CD8-positive, alpha-beta memory T cell (primary cell): ENCODE measurements around the gene RNGTT. TPM values are rescaled to one million over a fixed set of nuclear protein-coding genes. Genes with fewer than 3 reads are reported as not detected.

Source experiments
- CTCF ChIA-PET: fragments of 350-600 bp; sonication (Branson Sonifier 250); formaldehyde crosslinking; loops from one replicate; lab custom pipeline; 2021; ENCODE audit warnings: antibody characterized with exemption; lab: Charles Lee
- POLR2A ChIA-PET: fragments of 350-600 bp; sonication (Branson Sonifier 250); formaldehyde crosslinking; loops from one replicate; lab custom pipeline; 2021; ENCODE audit warnings: antibody characterized with exemption; lab: Charles Lee
- DNase-seq, 5 donors: peaks; one replicate each; pipeline versions ENCODE4 v3.0.0 to v3.0.0-alpha.2; 2020 to 2022; ENCODE audit warnings: mixed read lengths in 1 of 5
- H3K27ac ChIP-seq: one replicate; pipeline ENCODE4 v1.7.0; 2013; ENCODE audit warnings: low read depth, mild to moderate bottlenecking, low read length, moderate library complexity
- H3K27me3 ChIP-seq: 2 replicates; pipeline ENCODE4 v1.7.0; 2013; ENCODE audit warnings: low read length, mild to moderate bottlenecking; ENCODE audit not compliant: insufficient read depth, poor library complexity, severe bottlenecking
- H3K36me3 ChIP-seq: 2 replicates; pipeline ENCODE4 v1.7.0; 2013; ENCODE audit warnings: mild to moderate bottlenecking, low read length, moderate library complexity; ENCODE audit not compliant: insufficient read depth
- H3K4me1 ChIP-seq: 2 replicates; pipeline ENCODE4 v1.7.0; 2013; ENCODE audit warnings: mild to moderate bottlenecking, low read length, moderate library complexity; ENCODE audit not compliant: insufficient read depth
- H3K4me3 ChIP-seq: 2 replicates; pipeline ENCODE4 v1.7.0; 2013; ENCODE audit warnings: mild to moderate bottlenecking, low read length
- H3K9me3 ChIP-seq: 2 replicates; pipeline ENCODE4 v1.7.0; 2013; ENCODE audit warnings: mild to moderate bottlenecking, low read length
- H3K27ac Mint-ChIP-seq, 8 donors: one replicate each; pipeline ENCODE4 v1.8.0; 2020 to 2021; ENCODE audit warnings: mixed read lengths in 8 of 8, mild to moderate bottlenecking in 6 of 8, inconsistent platforms in 3 of 8, moderate library complexity in 3 of 8
- H3K27me3 Mint-ChIP-seq, 2 donors: one replicate each; pipeline ENCODE4 v1.8.0; 2020 to 2021; ENCODE audit warnings: mixed read lengths in 2 of 2, mild to moderate bottlenecking in 1 of 2, moderate library complexity in 1 of 2
- H3K36me3 Mint-ChIP-seq, 3 donors: one replicate each; pipeline ENCODE4 v1.8.0; 2020 to 2021; ENCODE audit warnings: mixed read lengths in 3 of 3, inconsistent platforms in 1 of 3, mild to moderate bottlenecking in 1 of 3
- H3K4me1 Mint-ChIP-seq, 3 donors: one replicate each; pipeline ENCODE4 v1.8.0; 2020 to 2021; ENCODE audit warnings: mixed read lengths in 3 of 3, inconsistent platforms in 1 of 3, mild to moderate bottlenecking in 1 of 3
- H3K4me3 Mint-ChIP-seq, 7 donors: one replicate each; pipeline ENCODE4 v1.8.0; 2020 to 2021; ENCODE audit warnings: mixed read lengths in 7 of 7, mild to moderate bottlenecking in 6 of 7, moderate library complexity in 4 of 7, inconsistent platforms in 2 of 7
- H3K9me3 Mint-ChIP-seq, 5 donors: one replicate each; pipeline ENCODE4 v1.8.0; 2020 to 2022; ENCODE audit warnings: mixed read lengths in 5 of 5, mild to moderate bottlenecking in 3 of 5, moderate library complexity in 2 of 5, inconsistent platforms in 1 of 5
- polyA plus RNA-seq: library from polyadenylated mRNA; unstranded; fragments of 300-500 nt; fragmentation: Illumina TruSeq; gene quantifications from one replicate; pipeline ENCODE4 v1.2.3, GENCODE V29; 2021
- total RNA-seq, 2 experiments: library from RNA; stranded (reverse); gene quantifications; one replicate each; pipeline ENCODE4 v1.2.3, GENCODE V29; 2021

The RNGTT gene
- total and polyA plus RNA-seq, 3 experiments from 2014 or later, result 16.0 to 22.3 (median 20.7) TPM

DNA sequence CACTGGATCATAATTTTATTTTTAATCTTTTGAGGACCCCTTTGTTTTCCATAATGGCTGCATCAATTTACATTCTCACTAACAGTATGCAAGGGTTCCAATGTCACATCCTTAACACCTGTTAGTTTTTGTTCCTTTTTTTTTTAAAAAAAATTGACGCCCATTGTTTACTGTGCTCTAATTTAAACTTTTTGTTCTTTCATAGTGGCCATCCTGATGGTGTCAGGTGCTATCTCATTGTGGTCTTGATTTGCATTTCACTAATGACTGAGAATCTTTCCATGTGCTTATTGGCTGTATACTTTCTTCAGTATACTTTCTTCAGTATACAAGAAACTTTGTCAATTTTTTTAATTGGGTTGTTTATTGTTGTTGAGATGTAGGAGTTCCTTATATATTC is 347.0 kb downstream of the RNGTT start:
- no peak overlapping the region for H3K27ac ChIP-seq
- H3K27ac Mint-ChIP-seq, result no peak overlapping the region
- H3K4me1 Mint-ChIP-seq, result no peaks in the 10 kb centered on the region
- no peak overlapping the region for H3K4me3 ChIP-seq
- H3K36me3 ChIP-seq, result peaks cover 9% of the 10 kb centered on the region
- peaks cover 22 to 36% (median 34%) of the 10 kb centered on the region in 3 donors for H3K36me3 Mint-ChIP-seq
- no peak for DNase-seq
- H3K9me3 Mint-ChIP-seq, result peaks cover 0 to 2% (median 0%) of the 10 kb centered on the region in 5 donors
- no peaks in the 10 kb centered on the region for H3K4me1 ChIP-seq
- ChIA-PET POLR2A (no interaction called here), CTCF (no interaction called here)
- peaks cover 0 to 1% of the 10 kb centered on the region in 2 donors for H3K27me3 Mint-ChIP-seq
- H3K9me3 ChIP-seq, result no peaks in the 10 kb centered on the region
- H3K4me3 Mint-ChIP-seq, result no peak overlapping the region
- no peaks in the 10 kb centered on the region for H3K27me3 ChIP-seq

DNA sequence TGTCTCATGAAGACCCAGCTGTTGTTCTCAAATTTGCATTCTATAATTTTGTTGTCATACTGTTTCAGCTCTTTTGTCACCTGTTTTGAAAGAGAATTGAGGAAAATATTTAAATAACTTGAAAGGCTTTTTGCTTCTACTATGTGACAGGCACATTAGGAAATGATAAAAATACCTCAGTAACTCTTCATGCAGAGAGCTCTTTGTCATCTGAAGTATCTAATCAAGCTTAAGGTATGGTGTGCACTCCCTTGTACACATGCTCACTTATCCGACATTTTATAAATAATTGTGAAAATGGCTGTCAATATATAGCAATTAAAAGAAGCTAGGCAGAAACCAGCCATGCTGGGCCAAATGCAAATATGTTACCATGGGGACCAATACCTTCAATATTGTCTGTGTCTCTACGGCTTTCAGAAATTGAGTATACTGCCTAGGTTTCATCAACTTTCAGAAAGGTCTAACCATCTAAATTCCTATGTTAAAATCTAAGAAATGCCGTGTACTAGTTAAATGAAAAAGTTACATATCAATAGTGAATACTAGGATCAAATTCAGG is 349.0 kb downstream of the RNGTT start:
- H3K4me1 ChIP-seq, result no peaks in the 10 kb centered on the region
- Mint-ChIP-seq H3K4me1 (no peaks in the 10 kb centered on the region), H3K36me3 (peaks cover 32 to 47% (median 46%) of the 10 kb centered on the region in 3 donors), H3K27me3 (peaks cover 0 to 1% of the 10 kb centered on the region in 2 donors), H3K4me3 (no peak overlapping the region), H3K9me3 (peaks cover 0 to 2% (median 0%) of the 10 kb centered on the region in 5 donors), H3K27ac (no peak overlapping the region)
- H3K27ac ChIP-seq, result no peak overlapping the region
- H3K4me3 ChIP-seq, result no peak overlapping the region
- no peaks in the 10 kb centered on the region for H3K27me3 ChIP-seq
- no peak for DNase-seq
- no peaks in the 10 kb centered on the region for H3K9me3 ChIP-seq
- POLR2A ChIA-PET, result no interaction called here
- CTCF ChIA-PET, result no interaction called here
- H3K36me3 ChIP-seq, result peaks cover 9% of the 10 kb centered on the region

GRCh38 chr6:88612631-88613030 is 350.8 kb downstream of the RNGTT start:
- no peaks in the 10 kb centered on the region for H3K4me1 Mint-ChIP-seq
- peaks cover 35 to 54% (median 48%) of the 10 kb centered on the region in 3 donors for H3K36me3 Mint-ChIP-seq
- Histone ChIP-seq H3K4me1 (no peaks in the 10 kb centered on the region), H3K36me3 (peaks cover 9% of the 10 kb centered on the region), H3K4me3 (no peak overlapping the region), H3K9me3 (no peaks in the 10 kb centered on the region), H3K27ac (no peak overlapping the region), H3K27me3 (no peaks in the 10 kb centered on the region)
- H3K4me3 Mint-ChIP-seq, result no peak overlapping the region
- CTCF ChIA-PET, result no interaction called here
- peaks cover 0 to 3% (median 0%) of the 10 kb centered on the region in 5 donors for H3K9me3 Mint-ChIP-seq
- H3K27ac Mint-ChIP-seq, result no peak overlapping the region
- H3K27me3 Mint-ChIP-seq, result peaks cover 0 to 1% of the 10 kb centered on the region in 2 donors
- POLR2A ChIA-PET, result interaction anchor here (0.5 kb wide), 1 partner anchor 63 kb away, joined by 4 read pairs; no protein-coding TSS in a partner anchor
- no peak for DNase-seq

- Histone ChIP-seq H3K27me3 (no peaks in the 10 kb centered on the region), H3K36me3 (peaks cover 9% of the 10 kb centered on the region), H3K27ac (no peak overlapping the region), H3K4me1 (no peaks in the 10 kb centered on the region), H3K4me3 (no peak overlapping the region), H3K9me3 (no peaks in the 10 kb centered on the region)
- peaks cover 0 to 3% (median 0%) of the 10 kb centered on the region in 5 donors for H3K9me3 Mint-ChIP-seq
- CTCF ChIA-PET, result no interaction called here
- POLR2A ChIA-PET, result no interaction called here
- peaks cover 33 to 54% (median 48%) of the 10 kb centered on the region in 3 donors for H3K36me3 Mint-ChIP-seq
- no peaks in the 10 kb centered on the region for H3K4me1 Mint-ChIP-seq
- no peak overlapping the region for H3K4me3 Mint-ChIP-seq
- peaks cover 0 to 1% of the 10 kb centered on the region in 2 donors for H3K27me3 Mint-ChIP-seq
- no peak for DNase-seq
- H3K27ac Mint-ChIP-seq, result no peak overlapping the region
Observed at GRCh38 chr6:88611721-88612120, 351.7 kb downstream of the RNGTT start.

- no peak overlapping the region for H3K27ac Mint-ChIP-seq
Observed at GRCh38 chr6:88609983-88610382, 353.4 kb downstream of the RNGTT start.

GRCh38 chr6:88605271-88605670 is 358.1 kb downstream of the RNGTT start:
- no peaks in the 10 kb centered on the region for H3K27me3 Mint-ChIP-seq
- H3K9me3 ChIP-seq, result no peaks in the 10 kb centered on the region
- no peaks in the 10 kb centered on the region for H3K4me1 Mint-ChIP-seq
- H3K27ac Mint-ChIP-seq, result no peak overlapping the region
- H3K36me3 Mint-ChIP-seq, result peaks cover 2 to 13% (median 8%) of the 10 kb centered on the region in 3 donors
- no peak for DNase-seq
- no peak overlapping the region for H3K4me3 Mint-ChIP-seq
- no peak overlapping the region for H3K4me3 ChIP-seq
- POLR2A ChIA-PET, result no interaction called here
- no peaks in the 10 kb centered on the region for H3K4me1 ChIP-seq
- CTCF ChIA-PET, result no interaction called here
- peaks cover 0 to 3% (median 0%) of the 10 kb centered on the region in 5 donors for H3K9me3 Mint-ChIP-seq
- H3K27me3 ChIP-seq, result no peaks in the 10 kb centered on the region
- no peak overlapping the region for H3K27ac ChIP-seq
- H3K36me3 ChIP-seq, result no peaks in the 10 kb centered on the region

More at GRCh38 chr6:88609983-88610382, 353.4 kb downstream of the RNGTT start:
- POLR2A ChIA-PET, result no interaction called here
- no peak overlapping the region for H3K4me3 ChIP-seq
- H3K27me3 ChIP-seq, result no peaks in the 10 kb centered on the region
- H3K9me3 ChIP-seq, result no peaks in the 10 kb centered on the region
- peaks cover 0 to 3% (median 0%) of the 10 kb centered on the region in 5 donors for H3K9me3 Mint-ChIP-seq
- H3K4me1 ChIP-seq, result no peaks in the 10 kb centered on the region
- CTCF ChIA-PET, result no interaction called here
- H3K36me3 ChIP-seq, result peaks cover 9% of the 10 kb centered on the region
- peaks cover 30 to 46% (median 44%) of the 10 kb centered on the region in 3 donors for H3K36me3 Mint-ChIP-seq
- no peaks in the 10 kb centered on the region for H3K4me1 Mint-ChIP-seq
- no peak overlapping the region for H3K4me3 Mint-ChIP-seq
- no peaks in the 10 kb centered on the region for H3K27me3 Mint-ChIP-seq
- no peak overlapping the region for H3K27ac ChIP-seq
- no peak for DNase-seq

GRCh38 chr6:88599571-88599970 is 363.8 kb downstream of the RNGTT start:
- no peaks in the 10 kb centered on the region for H3K36me3 ChIP-seq
- H3K27ac ChIP-seq, result no peak overlapping the region
- no peaks in the 10 kb centered on the region for H3K9me3 ChIP-seq
- no peak overlapping the region for H3K27ac Mint-ChIP-seq
- peaks cover 0 to 4% of the 10 kb centered on the region in 2 donors for H3K27me3 Mint-ChIP-seq
- H3K27me3 ChIP-seq, result no peaks in the 10 kb centered on the region
- no peak for DNase-seq
- H3K4me1 ChIP-seq, result no peaks in the 10 kb centered on the region
- no peak overlapping the region for H3K4me3 ChIP-seq
- POLR2A ChIA-PET, result no interaction called here
- CTCF ChIA-PET, result no interaction called here
- H3K4me1 Mint-ChIP-seq, result no peaks in the 10 kb centered on the region
- no peaks in the 10 kb centered on the region for H3K9me3 Mint-ChIP-seq
- no peak overlapping the region for H3K4me3 Mint-ChIP-seq
- H3K36me3 Mint-ChIP-seq, result no peaks in the 10 kb centered on the region

DNA sequence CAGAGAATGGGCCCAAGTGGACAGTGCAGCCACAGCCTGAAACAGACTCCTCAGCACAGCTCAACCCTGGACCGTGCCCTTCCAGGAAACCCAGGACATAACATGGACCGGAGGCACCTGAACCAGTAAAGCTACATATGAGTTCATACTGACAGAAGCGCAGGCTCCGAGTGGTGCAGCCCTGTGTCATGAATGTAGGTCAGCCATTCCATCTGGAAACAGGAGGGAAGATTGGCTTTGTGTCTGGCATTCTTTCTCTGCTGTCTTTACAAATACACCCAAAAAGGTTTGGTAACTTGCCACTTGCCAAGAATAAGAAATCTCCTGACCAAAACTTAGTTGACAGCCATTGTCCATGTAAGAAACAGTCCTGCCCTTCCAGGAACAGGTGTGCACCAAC is 366.6 kb downstream of the RNGTT start:
- no peak overlapping the region for H3K4me3 ChIP-seq
- H3K4me1 Mint-ChIP-seq, result no peaks in the 10 kb centered on the region
- ChIA-PET CTCF (no interaction called here), POLR2A (no interaction called here)
- no peak for DNase-seq
- H3K27me3 Mint-ChIP-seq, result peaks cover 4 to 5% of the 10 kb centered on the region in 2 donors
- no peak overlapping the region for H3K4me3 Mint-ChIP-seq
- H3K27ac Mint-ChIP-seq, result no peak overlapping the region
- no peaks in the 10 kb centered on the region for H3K36me3 ChIP-seq
- no peaks in the 10 kb centered on the region for H3K36me3 Mint-ChIP-seq
- no peak overlapping the region for H3K27ac ChIP-seq
- no peaks in the 10 kb centered on the region for H3K9me3 ChIP-seq
- H3K4me1 ChIP-seq, result no peaks in the 10 kb centered on the region
- H3K9me3 Mint-ChIP-seq, result no peaks in the 10 kb centered on the region
- H3K27me3 ChIP-seq, result no peaks in the 10 kb centered on the region
